ENCODE data around the gene WDR72. TPM values are rescaled to one million over a fixed set of nuclear protein-coding genes. Genes with fewer than 3 reads are reported as not detected.

WDR72 gene
- total RNA-seq, 4 donors from 2014 or later, result 0.04 to 0.73 (median 0.08) TPM; not detected in 1

- Histone ChIP-seq H3K27me3 (no peaks in the 10 kb centered on the region), H3K27ac (no peak overlapping the region), H3K9me3 (no peaks in the 10 kb centered on the region), H3K36me3 (no peaks in the 10 kb centered on the region), H3K4me3 (no peak overlapping the region), H3K4me1 (no peaks in the 10 kb centered on the region)
- intact Hi-C loops (cut with DNase I), result no loop called here
- TF ChIP-seq CTCF (IDR thresholded peaks at IDR 0.05) (no peak), POLR2A (IDR thresholded peaks at IDR 0.05) (no peak)
- DNase-seq, result no peak
- WGBS, 2 donors, result 62 to 63% methylated on average over 5 of the region's 5 CpGs
Observed at GRCh38 chr15:53681056-53681455, 78.4 kb downstream of the WDR72 start.

- Histone ChIP-seq H3K36me3 (no peaks in the 10 kb centered on the region), H3K27me3 (no peaks in the 10 kb centered on the region), H3K4me3 (no peak overlapping the region), H3K27ac (no peak overlapping the region), H3K4me1 (no peaks in the 10 kb centered on the region), H3K9me3 (no peaks in the 10 kb centered on the region)
- TF ChIP-seq POLR2A (IDR thresholded peaks at IDR 0.05), result no peak
- TF ChIP-seq CTCF (IDR thresholded peaks at IDR 0.05), result no peak
- intact Hi-C loops (cut with DNase I), result no loop called here
- DNase-seq, result no peak
Observed at GRCh38 chr15:53675832-53676231, 83.6 kb downstream of the WDR72 start.

GRCh38 chr15:53671545-53671944, 87.9 kb downstream of the WDR72 start:
- intact Hi-C loops (cut with DNase I), result no loop called here
- Histone ChIP-seq H3K27ac (no peak overlapping the region), H3K9me3 (no peaks in the 10 kb centered on the region), H3K4me1 (no peaks in the 10 kb centered on the region), H3K4me3 (no peak overlapping the region), H3K27me3 (no peaks in the 10 kb centered on the region), H3K36me3 (no peaks in the 10 kb centered on the region)
- DNase-seq, result no peak
- TF ChIP-seq CTCF (IDR thresholded peaks at IDR 0.05) (no peak), POLR2A (IDR thresholded peaks at IDR 0.05) (no peak)
- 57 to 61% methylated on average over 4 of the region's 4 CpGs for WGBS, 2 donors

- no peaks in the 10 kb centered on the region for H3K27me3 ChIP-seq
- H3K4me3 ChIP-seq, result no peak overlapping the region
- H3K27ac ChIP-seq, result no peak overlapping the region
- DNase-seq, result no peak
- no peaks in the 10 kb centered on the region for H3K4me1 ChIP-seq
- no peaks in the 10 kb centered on the region for H3K9me3 ChIP-seq
- WGBS, 2 donors, result 62 to 82% methylated on average over 3 of the region's 3 CpGs
- H3K36me3 ChIP-seq, result no peaks in the 10 kb centered on the region
- no peak for TF ChIP-seq CTCF (IDR thresholded peaks at IDR 0.05)
- no peak for TF ChIP-seq POLR2A (IDR thresholded peaks at IDR 0.05)
- intact Hi-C loops (cut with DNase I), result no loop called here
Observed at GRCh38 chr15:53670701-53671100, 88.8 kb downstream of the WDR72 start.

GRCh38 chr15:53665930-53666329, 93.5 kb downstream of the WDR72 start:
- WGBS, 2 donors, result 56 to 57% methylated on average over 4 of the region's 4 CpGs
- Histone ChIP-seq H3K27me3 (no peaks in the 10 kb centered on the region), H3K4me1 (no peaks in the 10 kb centered on the region), H3K27ac (no peak overlapping the region), H3K9me3 (no peaks in the 10 kb centered on the region), H3K4me3 (no peak overlapping the region), H3K36me3 (no peaks in the 10 kb centered on the region)
- TF ChIP-seq CTCF (IDR thresholded peaks at IDR 0.05) (no peak), POLR2A (IDR thresholded peaks at IDR 0.05) (no peak)
- DNase-seq, result no peak
- intact Hi-C loops (cut with DNase I), result loop anchor here (10.0 kb wide), 1 partner anchor 51 kb away; no protein-coding TSS in a partner anchor
